Upper lobe of left lung (tissue), 6 donors: ENCODE data around the gene HNRNPC. TPM values are rescaled to one million over a fixed set of nuclear protein-coding genes. Genes with fewer than 3 reads are reported as not detected.
"Not testable (repeated sequence)": the region's sequence is repeated elsewhere in the genome, so short reads cannot be mapped to it uniquely, and the experiment has no call there.

Experiments
- ATAC-seq, 2 donors: fragments of 200-7000 bp; cut with Tn5 transposase; one replicate each; pipeline ENCODE4 v1.9.1; 2022; ENCODE audit warnings: mild to moderate bottlenecking in 2 of 2, moderate library complexity in 2 of 2; ENCODE audit not compliant: low FRiP score in 2 of 2
- DNase-seq, 2 donors: peaks; one replicate each; pipeline ENCODE4 v3.0.0-alpha.2; 2019 to 2020
- H3K27ac ChIP-seq, 4 donors: fragments of 200-600 bp; sonication (generic); one replicate each; pipeline ENCODE4 v1.5.1; 2016 to 2019
- H3K27me3 ChIP-seq, 4 donors: fragments of 200-600 bp; sonication (generic); one replicate each; pipeline ENCODE4 v1.5.1; 2017 to 2019
- H3K36me3 ChIP-seq, 4 donors: fragments of 200-600 bp; sonication (generic); one replicate each; pipeline ENCODE4 v1.5.1; 2016 to 2019
- H3K4me1 ChIP-seq, 4 donors: fragments of 200-600 bp; sonication (generic); one replicate each; pipeline ENCODE4 v1.5.1; 2018 to 2019
- H3K4me3 ChIP-seq, 4 donors: fragments of 200-600 bp; sonication (generic); one replicate each; pipeline ENCODE4 v1.5.1; 2017 to 2019; ENCODE audit warnings: mild to moderate bottlenecking in 2 of 4, moderate library complexity in 1 of 4
- H3K9me3 ChIP-seq, 4 donors: fragments of 200-600 bp; sonication (generic); one replicate each; pipeline ENCODE4 v1.5.1; 2018 to 2019
- EP300 ChIP-seq, 4 donors: sonication (generic); formaldehyde crosslinking; IDR thresholded peaks; one replicate each; pipeline ENCODE4 v1.5.1; 2017; ENCODE audit warnings: antibody characterized with exemption in 4 of 4, control low read depth in 2 of 4
- POLR2A ChIP-seq, 4 donors: fragments of 450-650 bp; IDR thresholded peaks; one replicate each; pipeline ENCODE4 v1.5.1; 2016 to 2017; ENCODE audit warnings: antibody characterized with exemption in 4 of 4, mild to moderate bottlenecking in 2 of 4
- POLR2AphosphoS5 ChIP-seq, 2 donors: sonication (generic); formaldehyde crosslinking; IDR thresholded peaks; one replicate each; pipeline ENCODE4 v1.5.1; 2017; ENCODE audit warnings: antibody characterized with exemption in 2 of 2
- WGBS, 2 donors: methylation state at CpG; one replicate each; pipeline ENCODE4 v1.1.5; 2017 to 2018; 5-methylcytosine and 5-hydroxymethylcytosine counted together
- total RNA-seq, 6 donors: library from RNA; depleted of rRNA in 4 of 6; stranded (reverse); fragments of >200 nt in 4 of 6; gene quantifications; one replicate each; pipeline versions ENCODE4 v1.1.0 to v1.2.1, GENCODE V29; 2016 to 2021
- TF ChIP-seq, protein P1 (sequence below), 6 experiments: fragments of 450-650 bp in 4 of 6; fragments of 200-600 bp in 2 of 6; sonication (generic) in 2 of 6; IDR thresholded peaks; one replicate each; pipeline ENCODE4 v1.5.1; 2016 to 2019; ENCODE audit warnings: antibody characterized with exemption in 6 of 6
- donor health status: DM: no; HTN: no; CAD: no; lungs with moderate emphysema.
- donor health status: DM: no; HTN: yes; CAD: no; lungs with severe emphysema.

The HNRNPC gene
- total RNA-seq, 6 donors from 2014 or later = 119 to 390 (median 293) TPM

- Histone ChIP-seq H3K27me3 (no peaks in the 10 kb centered on the region), H3K27ac (no peak overlapping the region), H3K4me1 (peaks cover 0 to 15% (median 2%) of the 10 kb centered on the region in 4 donors), H3K4me3 (no peak overlapping the region), H3K36me3 (no peaks in the 10 kb centered on the region), H3K9me3 (no peaks in the 10 kb centered on the region)
- DNase-seq = no peak
- ATAC-seq = no peak
- 90 to 95% methylated on average over 3 of the region's 3 CpGs for WGBS, 2 donors
- TF ChIP-seq EP300 (IDR thresholded peaks at IDR 0.05) = no peak
- TF ChIP-seq POLR2AphosphoS5 (IDR thresholded peaks at IDR 0.05) = no peak
- TF ChIP-seq, protein P1, sequence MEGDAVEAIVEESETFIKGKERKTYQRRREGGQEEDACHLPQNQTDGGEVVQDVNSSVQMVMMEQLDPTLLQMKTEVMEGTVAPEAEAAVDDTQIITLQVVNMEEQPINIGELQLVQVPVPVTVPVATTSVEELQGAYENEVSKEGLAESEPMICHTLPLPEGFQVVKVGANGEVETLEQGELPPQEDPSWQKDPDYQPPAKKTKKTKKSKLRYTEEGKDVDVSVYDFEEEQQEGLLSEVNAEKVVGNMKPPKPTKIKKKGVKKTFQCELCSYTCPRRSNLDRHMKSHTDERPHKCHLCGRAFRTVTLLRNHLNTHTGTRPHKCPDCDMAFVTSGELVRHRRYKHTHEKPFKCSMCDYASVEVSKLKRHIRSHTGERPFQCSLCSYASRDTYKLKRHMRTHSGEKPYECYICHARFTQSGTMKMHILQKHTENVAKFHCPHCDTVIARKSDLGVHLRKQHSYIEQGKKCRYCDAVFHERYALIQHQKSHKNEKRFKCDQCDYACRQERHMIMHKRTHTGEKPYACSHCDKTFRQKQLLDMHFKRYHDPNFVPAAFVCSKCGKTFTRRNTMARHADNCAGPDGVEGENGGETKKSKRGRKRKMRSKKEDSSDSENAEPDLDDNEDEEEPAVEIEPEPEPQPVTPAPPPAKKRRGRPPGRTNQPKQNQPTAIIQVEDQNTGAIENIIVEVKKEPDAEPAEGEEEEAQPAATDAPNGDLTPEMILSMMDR (IDR thresholded peaks at IDR 0.05) = no peak
- TF ChIP-seq POLR2A (IDR thresholded peaks at IDR 0.05) = no peak
Measured at GRCh38 chr14:21309956-21310355, 40.7 kb upstream of the HNRNPC start.

GRCh38 chr14:21309238-21309636, 40.0 kb upstream of the HNRNPC start:
- no peaks in the 10 kb centered on the region for H3K9me3 ChIP-seq
- peak in 1 of 2 donors; percentile 9 for ATAC-seq
- no peaks in the 10 kb centered on the region for H3K36me3 ChIP-seq
- peaks cover 0 to 15% (median 2%) of the 10 kb centered on the region in 4 donors for H3K4me1 ChIP-seq
- no peaks in the 10 kb centered on the region for H3K27me3 ChIP-seq
- TF ChIP-seq EP300 (IDR thresholded peaks at IDR 0.05) (no peak), POLR2AphosphoS5 (IDR thresholded peaks at IDR 0.05) (no peak), POLR2A (IDR thresholded peaks at IDR 0.05) (no peak)
- TF ChIP-seq, protein P1 (IDR thresholded peaks at IDR 0.05) = no peak
- no peak for DNase-seq
- H3K27ac ChIP-seq = peak overlapping the region; percentile 57 to 71 (median 62)
- WGBS, 2 donors = 78 to 81% methylated on average over 8 of the region's 8 CpGs
- peak overlapping the region in 3 of 4 donors; percentile 32 to 43 (median 43) for H3K4me3 ChIP-seq

DNA sequence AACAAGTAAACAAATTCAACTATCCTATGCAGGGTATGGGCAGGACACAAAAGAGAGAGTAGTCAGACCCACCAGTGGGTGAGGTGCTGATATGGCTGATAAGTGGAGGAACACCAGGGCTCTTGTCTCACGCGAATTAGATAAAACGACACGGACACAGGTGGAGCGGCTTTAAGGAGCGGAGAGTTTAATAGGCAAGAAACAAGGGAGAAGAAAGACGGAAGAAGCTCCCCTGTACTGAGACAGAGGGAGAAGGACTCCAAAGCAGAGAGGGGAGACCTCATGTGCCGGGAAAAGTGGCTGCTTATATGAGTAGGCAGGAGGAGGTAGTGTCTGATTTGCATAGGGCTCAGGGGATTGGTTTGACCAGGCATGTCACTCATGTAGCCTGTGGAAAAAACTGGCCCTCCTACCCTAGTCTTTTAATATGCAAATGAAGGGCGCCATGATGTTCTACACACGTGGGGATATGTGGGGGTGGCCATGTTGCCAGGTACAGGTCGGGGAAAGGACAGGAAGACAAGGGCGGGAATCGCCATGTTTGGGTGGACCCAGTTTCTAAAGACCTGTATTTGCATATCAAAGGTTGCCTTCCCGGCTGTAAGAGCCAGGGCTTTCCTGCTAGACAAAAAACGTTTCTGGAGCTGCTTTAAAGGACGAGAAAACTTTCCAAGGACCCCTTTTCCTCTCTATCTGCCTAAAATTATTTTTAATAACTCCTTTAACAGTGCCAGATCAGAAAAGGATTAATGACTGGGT, 39.4 kb upstream of the HNRNPC start:
- H3K4me1 ChIP-seq = peaks cover 0 to 15% (median 2%) of the 10 kb centered on the region in 4 donors
- H3K4me3 ChIP-seq = peak overlapping the region; percentile 25 to 43 (median 38)
- WGBS, 2 donors = 6 to 8% methylated on average over 16 of the region's 16 CpGs
- DNase-seq (peak in 1 of 2 donors; percentile 94), ATAC-seq (peak; percentile 88 to 94)
- peak overlapping the region; percentile 60 to 74 (median 68) for H3K27ac ChIP-seq
- H3K36me3 ChIP-seq = no peaks in the 10 kb centered on the region
- TF ChIP-seq POLR2A (IDR thresholded peaks at IDR 0.05) (peak in 1 of 4 donors; percentile 79), POLR2AphosphoS5 (IDR thresholded peaks at IDR 0.05) (peak in 1 of 2 donors; percentile 85), EP300 (IDR thresholded peaks at IDR 0.05) (no peak)
- no peaks in the 10 kb centered on the region for H3K9me3 ChIP-seq
- H3K27me3 ChIP-seq = no peaks in the 10 kb centered on the region

DNA sequence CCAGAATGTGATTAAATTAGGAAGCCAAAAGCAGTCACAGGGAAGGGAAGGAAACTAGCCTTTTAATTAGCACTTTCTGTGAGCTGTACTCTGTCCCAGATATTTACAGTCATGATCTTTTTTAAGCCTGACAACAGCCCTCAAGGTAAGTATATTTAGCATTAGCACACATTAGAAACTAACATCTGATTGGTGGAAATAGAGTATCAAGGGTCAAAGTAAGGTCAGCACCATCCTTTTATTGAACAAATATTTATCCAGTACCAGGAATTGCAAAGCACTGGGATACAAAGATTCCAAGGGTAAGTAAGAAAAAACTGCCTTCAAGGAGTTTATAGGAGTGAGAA, 38.9 kb upstream of the HNRNPC start:
- ATAC-seq (no peak), DNase-seq (no peak)
- Histone ChIP-seq H3K27me3 (no peaks in the 10 kb centered on the region), H3K36me3 (no peaks in the 10 kb centered on the region), H3K4me3 (peak overlapping the region in 3 of 4 donors; percentile 32 to 43 (median 43)), H3K4me1 (peaks cover 0 to 15% (median 2%) of the 10 kb centered on the region in 4 donors), H3K9me3 (no peaks in the 10 kb centered on the region), H3K27ac (peak overlapping the region; percentile 49 to 74 (median 68))
- no peak for TF ChIP-seq POLR2A (IDR thresholded peaks at IDR 0.05)
- TF ChIP-seq, protein P1 (IDR thresholded peaks at IDR 0.05) = no peak
- TF ChIP-seq POLR2AphosphoS5 (IDR thresholded peaks at IDR 0.05) = no peak
- no peak for TF ChIP-seq EP300 (IDR thresholded peaks at IDR 0.05)

GRCh38 chr14:21307637-21308036, 38.4 kb upstream of the HNRNPC start:
- Histone ChIP-seq H3K4me3 (no peak overlapping the region), H3K27me3 (no peaks in the 10 kb centered on the region), H3K27ac (peak overlapping the region in 1 of 4 donors; percentile 74), H3K9me3 (no peaks in the 10 kb centered on the region), H3K36me3 (no peaks in the 10 kb centered on the region), H3K4me1 (peaks cover 0 to 15% (median 2%) of the 10 kb centered on the region in 4 donors)
- DNase-seq = no peak
- 74 to 83% methylated on average over 3 of the region's 3 CpGs for WGBS, 2 donors
- no peak for ATAC-seq
- TF ChIP-seq POLR2A (IDR thresholded peaks at IDR 0.05) (no peak), POLR2AphosphoS5 (IDR thresholded peaks at IDR 0.05) (no peak), EP300 (IDR thresholded peaks at IDR 0.05) (no peak)
- TF ChIP-seq, protein P1 (IDR thresholded peaks at IDR 0.05) = no peak

DNA sequence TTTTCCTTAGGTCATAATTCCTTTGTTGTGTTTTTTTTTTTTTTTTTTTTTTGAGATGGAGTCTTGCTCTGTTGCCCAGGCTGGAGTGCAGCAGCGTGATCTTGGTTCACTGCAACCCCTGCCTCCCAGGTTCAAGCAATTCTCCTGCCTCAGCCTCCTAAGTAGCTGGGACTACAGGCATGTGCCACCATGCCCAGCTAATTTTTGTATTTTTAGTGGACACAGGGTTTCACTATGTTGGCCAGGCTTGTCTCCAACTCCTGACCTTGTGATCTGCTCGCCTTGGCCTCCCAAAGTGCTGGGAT, 33.5 kb upstream of the HNRNPC start:
- ATAC-seq, H3K4me1 ChIP-seq, H3K27ac ChIP-seq, H3K4me3 ChIP-seq, H3K9me3 ChIP-seq, DNase-seq, H3K36me3 ChIP-seq, H3K27me3 ChIP-seq: not testable (repeated sequence)
- 92 to 95% methylated on average over 2 of the region's 2 CpGs for WGBS, 2 donors
